SJCRH30 (cell line): ENCODE measurements around the gene FNTB. TPM values are rescaled to one million over a fixed set of nuclear protein-coding genes. Genes with fewer than 3 reads are reported as not detected.

Experiments
- DNase-seq, 2 experiments: peaks; one replicate each; pipeline ENCODE4 v3.0.0-alpha.2; 2015 to 2020
- H3K27ac ChIP-seq: fragments of 250-450 bp; sonication (Bioruptor Pico); 2 replicates; pipeline ENCODE4 v1.5.1; 2020; ENCODE audit warnings: mild to moderate bottlenecking, moderate library complexity
- H3K27me3 ChIP-seq: fragments of 250-450 bp; sonication (Bioruptor Pico); 2 replicates; pipeline ENCODE4 v1.5.1; 2020; ENCODE audit warnings: mild to moderate bottlenecking, moderate library complexity
- H3K36me3 ChIP-seq: fragments of 250-450 bp; sonication (Bioruptor Pico); 2 replicates; pipeline ENCODE4 v1.5.1; 2020; ENCODE audit warnings: mild to moderate bottlenecking, moderate library complexity
- H3K4me1 ChIP-seq: fragments of 250-450 bp; sonication (Bioruptor Pico); 2 replicates; pipeline ENCODE4 v1.5.1; 2020; ENCODE audit warnings: mild to moderate bottlenecking, moderate library complexity
- H3K4me3 ChIP-seq: fragments of 250-450 bp; sonication (Bioruptor Pico); 2 replicates; pipeline ENCODE4 v1.5.1; 2020; ENCODE audit warnings: mild to moderate bottlenecking, moderate library complexity
- H3K9me3 ChIP-seq: fragments of 250-450 bp; sonication (Bioruptor Pico); replicated peaks from 2 replicates; pipeline ENCODE4 v1.5.1; 2020; ENCODE audit warnings: mild to moderate bottlenecking, moderate library complexity
- total RNA-seq: library from RNA; depleted of rRNA; stranded (reverse); fragments of >200 nt; shearing (Covaris generic); gene quantifications from 2 replicates; pipeline ENCODE4 v1.2.3, GENCODE V29; 2014

The FNTB gene
- total RNA-seq, 1 experiment from 2014 or later: 14.4 TPM

GRCh38 chr14:64947710-64948611 lies 38.7 kb upstream of the FNTB start:
- Histone ChIP-seq H3K9me3 (no peaks in the 10 kb centered on the region), H3K36me3 (peaks cover 2% of the 10 kb centered on the region; the same call in 1 of the 2 replicates), H3K27me3 (no peaks in the 10 kb centered on the region), H3K27ac (no peak overlapping the region), H3K4me1 (no peaks in the 10 kb centered on the region), H3K4me3 (no peak overlapping the region)
- no peak for DNase-seq

- no peak overlapping the region for H3K4me3 ChIP-seq
- peaks cover 2% of the 10 kb centered on the region; the same call in 1 of the 2 replicates for H3K36me3 ChIP-seq
- H3K27ac ChIP-seq: no peak overlapping the region
- H3K4me1 ChIP-seq: no peaks in the 10 kb centered on the region
- no peaks in the 10 kb centered on the region for H3K9me3 ChIP-seq
- no peak for DNase-seq
- H3K27me3 ChIP-seq: no peaks in the 10 kb centered on the region
Observed at GRCh38 chr14:64948612-64949210, 38.0 kb upstream of the FNTB start.

GRCh38 chr14:64950889-64951288 lies 35.8 kb upstream of the FNTB start:
- Histone ChIP-seq H3K4me3 (no peak overlapping the region), H3K9me3 (no peaks in the 10 kb centered on the region), H3K27me3 (no peaks in the 10 kb centered on the region), H3K36me3 (peaks cover 2% of the 10 kb centered on the region; the same call in 1 of the 2 replicates), H3K27ac (no peak overlapping the region), H3K4me1 (no peaks in the 10 kb centered on the region)
- DNase-seq: no peak

GRCh38 chr14:64951291-64951690 lies 35.4 kb upstream of the FNTB start:
- Histone ChIP-seq H3K4me1 (no peaks in the 10 kb centered on the region), H3K36me3 (peaks cover 2% of the 10 kb centered on the region; the same call in 1 of the 2 replicates), H3K27ac (no peak overlapping the region), H3K9me3 (no peaks in the 10 kb centered on the region), H3K27me3 (no peaks in the 10 kb centered on the region), H3K4me3 (no peak overlapping the region)
- no peak for DNase-seq

- Histone ChIP-seq H3K4me3 (no peak overlapping the region), H3K27ac (no peak overlapping the region), H3K36me3 (peaks cover 2% of the 10 kb centered on the region; the same call in 1 of the 2 replicates), H3K27me3 (no peaks in the 10 kb centered on the region), H3K4me1 (no peaks in the 10 kb centered on the region), H3K9me3 (no peaks in the 10 kb centered on the region)
- no peak for DNase-seq
Observed at GRCh38 chr14:64951724-64952123, 35.0 kb upstream of the FNTB start.

GRCh38 chr14:64952598-64953309 lies 33.9 kb upstream of the FNTB start:
- no peak overlapping the region for H3K4me3 ChIP-seq
- DNase-seq: no peak
- no peaks in the 10 kb centered on the region for H3K27me3 ChIP-seq
- no peaks in the 10 kb centered on the region for H3K9me3 ChIP-seq
- no peak overlapping the region for H3K27ac ChIP-seq
- no peaks in the 10 kb centered on the region for H3K4me1 ChIP-seq
- H3K36me3 ChIP-seq: peaks cover 2% of the 10 kb centered on the region; the same call in 1 of the 2 replicates

- Histone ChIP-seq H3K9me3 (no peaks in the 10 kb centered on the region), H3K4me1 (no peaks in the 10 kb centered on the region), H3K27ac (no peak overlapping the region), H3K27me3 (no peaks in the 10 kb centered on the region), H3K4me3 (no peak overlapping the region), H3K36me3 (peaks cover 2% of the 10 kb centered on the region; the same call in 1 of the 2 replicates)
- no peak for DNase-seq
Observed at GRCh38 chr14:64953310-64953654, 33.4 kb upstream of the FNTB start.

GRCh38 chr14:64953661-64954060 lies 33.0 kb upstream of the FNTB start:
- no peaks in the 10 kb centered on the region for H3K4me1 ChIP-seq
- peaks cover 2% of the 10 kb centered on the region; the same call in 1 of the 2 replicates for H3K36me3 ChIP-seq
- no peaks in the 10 kb centered on the region for H3K27me3 ChIP-seq
- no peak for DNase-seq
- no peak overlapping the region for H3K27ac ChIP-seq
- no peaks in the 10 kb centered on the region for H3K9me3 ChIP-seq
- H3K4me3 ChIP-seq: no peak overlapping the region

- DNase-seq: no peak
- Histone ChIP-seq H3K27me3 (no peaks in the 10 kb centered on the region), H3K27ac (no peak overlapping the region)
Observed at GRCh38 chr14:64954491-64955240, 32.0 kb upstream of the FNTB start.

GRCh38 chr14:64955297-64955696 lies 31.4 kb upstream of the FNTB start:
- Histone ChIP-seq H3K4me1 (no peaks in the 10 kb centered on the region), H3K27ac (no peak overlapping the region), H3K9me3 (no peaks in the 10 kb centered on the region), H3K36me3 (peaks cover 2% of the 10 kb centered on the region; the same call in 1 of the 2 replicates), H3K27me3 (no peaks in the 10 kb centered on the region), H3K4me3 (no peak overlapping the region)
- no peak for DNase-seq

More at GRCh38 chr14:64954491-64955240, 32.0 kb upstream of the FNTB start:
- no peaks in the 10 kb centered on the region for H3K9me3 ChIP-seq
- no peaks in the 10 kb centered on the region for H3K4me1 ChIP-seq
- H3K36me3 ChIP-seq: peaks cover 2% of the 10 kb centered on the region; the same call in 1 of the 2 replicates
- no peak overlapping the region for H3K4me3 ChIP-seq

GRCh38 chr14:64956697-64957406 lies 29.8 kb upstream of the FNTB start:
- DNase-seq: no peak
- Histone ChIP-seq H3K9me3 (no peaks in the 10 kb centered on the region), H3K4me1 (no peaks in the 10 kb centered on the region; the same call in 1 of the 2 replicates)

GRCh38 chr14:64958201-64958600 lies 28.5 kb upstream of the FNTB start:
- H3K27me3 ChIP-seq: no peaks in the 10 kb centered on the region
- H3K36me3 ChIP-seq: no peaks in the 10 kb centered on the region
- H3K9me3 ChIP-seq: no peaks in the 10 kb centered on the region
- no peak overlapping the region for H3K27ac ChIP-seq
- no peak overlapping the region for H3K4me3 ChIP-seq
- no peaks in the 10 kb centered on the region; the same call in 1 of the 2 replicates for H3K4me1 ChIP-seq
- DNase-seq: no peak

More at GRCh38 chr14:64956697-64957406, 29.8 kb upstream of the FNTB start:
- H3K27me3 ChIP-seq: no peaks in the 10 kb centered on the region
- no peaks in the 10 kb centered on the region for H3K36me3 ChIP-seq
- H3K4me3 ChIP-seq: no peak overlapping the region
- no peak overlapping the region for H3K27ac ChIP-seq

GRCh38 chr14:64958743-64959142 lies 28.0 kb upstream of the FNTB start:
- Histone ChIP-seq H3K9me3 (no peaks in the 10 kb centered on the region), H3K36me3 (no peaks in the 10 kb centered on the region), H3K27me3 (no peaks in the 10 kb centered on the region), H3K4me1 (no peaks in the 10 kb centered on the region; the same call in 1 of the 2 replicates), H3K27ac (no peak overlapping the region), H3K4me3 (no peak overlapping the region)
- no peak for DNase-seq
